ENCODE measurements around the gene PSMG4. TPM values are rescaled to one million over a fixed set of nuclear protein-coding genes. Genes with fewer than 3 reads are reported as not detected.

The PSMG4 gene
- total and polyA plus RNA-seq, 2 of the 8 experiments (the other 6 are each of a cell fraction or from before 2014, with no cell fraction given) = 40.6 to 113 TPM

- 0 out of 4 replicates have a peak, but pooled peaks of 1 of the 2 experiments have one; percentile 35 for TF ChIP-seq HDAC2 (IDR thresholded peaks at IDR 0.05; ENCODE audit: borderline replicate concordance in 1 of 2, low read depth in 2 of 2, low read length in 2 of 2)
Measured at GRCh38 chr6:3228046-3228671, 30.6 kb upstream of the PSMG4 start (continued).

Measured in H1 (cell line).